Right lobe of liver (tissue), 6 donors: ENCODE data around the gene TARBP1. TPM values are rescaled to one million over a fixed set of nuclear protein-coding genes. Genes with fewer than 3 reads are reported as not detected.

ENCODE experiments used
- ATAC-seq, 4 donors: fragments of 200-7000 bp; cut with Tn5 transposase; one replicate each; pipeline ENCODE4 v1.9.1; 2020; ENCODE audit warnings: mild to moderate bottlenecking in 4 of 4, moderate library complexity in 4 of 4
- DNase-seq, 3 donors: peaks; one replicate each; pipeline ENCODE4 v3.0.0-alpha.2; 2020
- H3K27ac ChIP-seq, 3 donors: fragments of 200-600 bp; one replicate each; pipeline ENCODE4 v1.8.0; 2022
- H3K27me3 ChIP-seq, 2 donors: fragments of 200-600 bp; one replicate each; pipeline ENCODE4 v1.8.0; 2022
- H3K36me3 ChIP-seq, 4 donors: fragments of 200-600 bp; sonication (generic) in 1 of 4; one replicate each; pipeline versions ENCODE4 v1.5.1 to v1.8.0; 2017 to 2022; ENCODE audit warnings: control low read depth in 1 of 4
- H3K4me1 ChIP-seq, 4 donors: fragments of 200-600 bp; sonication (generic) in 1 of 4; one replicate each; pipeline versions ENCODE4 v1.5.1 to v1.8.0; 2017 to 2022; ENCODE audit warnings: control low read depth in 1 of 4
- H3K4me3 ChIP-seq, 3 donors: fragments of 200-600 bp; one replicate each; pipeline ENCODE4 v1.8.0; 2022
- H3K9me3 ChIP-seq, 4 donors: fragments of 200-600 bp; sonication (generic) in 1 of 4; one replicate each; pipeline versions ENCODE4 v1.5.1 to v1.8.0; 2017 to 2022; ENCODE audit warnings: control low read depth in 1 of 4
- CTCF ChIP-seq, 4 donors: fragments of 200-600 bp in 3 of 4; fragments of 450-650 bp in 1 of 4; IDR thresholded peaks; one replicate each; pipeline versions ENCODE4 v1.5.1 to v1.8.0; 2016 to 2022; ENCODE audit warnings: antibody characterized with exemption in 4 of 4, mild to moderate bottlenecking in 2 of 4
- POLR2A ChIP-seq: fragments of 450-650 bp; IDR thresholded peaks from one replicate; pipeline ENCODE4 v1.6.1; 2017; ENCODE audit warnings: antibody characterized with exemption, mild to moderate bottlenecking
- WGBS: methylation state at CpG from one replicate; pipeline ENCODE4 v1.1.6; 2018; ENCODE audit warnings: low coverage, low lambda C conversion rate; ENCODE audit not compliant: insufficient coverage; ENCODE audit errors: missing lambda C conversion rate; 5-methylcytosine and 5-hydroxymethylcytosine counted together
- intact Hi-C, 2 donors: fragments of 100-400 bp; cut with DNase I; formaldehyde crosslinking; loops; one replicate each; pipeline versions ENCODE4 v1.11.2 to v1.14.1; 2022
- total RNA-seq, 6 experiments: library from RNA; depleted of rRNA in 2 of 6; stranded (reverse); fragments of >200 nt in 2 of 6; fragmentation: NEBNext Ultra II Directional in 3 of 6; extraction: Animal tissue kit (Norgen Biotek cat#: 25700) in 3 of 6; gene quantifications; one replicate each; pipeline versions ENCODE4 v1.1.0 to v1.2.4, GENCODE V29; 2016 to 2023
- donor health status: DM: no; HTN: yes; CAD: no.
- donor health status: DM: no; HTN: no; CAD: no.
- donor health status: DM: no; HTN: no; CAD: no.
- donor health status: DM: no; HTN: yes; CAD: no.
- donor health status: DM: no; HTN: yes; CAD: no.

TARBP1 gene
- total RNA-seq, 6 experiments from 2014 or later = 7.2 to 16.7 (median 8.0) TPM

GRCh38 chr1:234427950-234428646, 50.9 kb downstream of the TARBP1 start:
- TF ChIP-seq CTCF (IDR thresholded peaks at IDR 0.05) = no peak
- no peak for TF ChIP-seq POLR2A
- intact Hi-C loops = no loop called here
- H3K27me3 ChIP-seq = no peaks in the 10 kb centered on the region
- no peak overlapping the region for H3K27ac ChIP-seq
- H3K4me3 ChIP-seq = no peak overlapping the region
- no peaks in the 10 kb centered on the region for H3K4me1 ChIP-seq
- ATAC-seq (no peak), DNase-seq (no peak)
- H3K36me3 ChIP-seq = peaks cover 0 to 12% (median 7%) of the 10 kb centered on the region in 4 donors
- 76% methylated on average over 3 of the region's 8 CpGs for WGBS
- no peaks in the 10 kb centered on the region for H3K9me3 ChIP-seq

GRCh38 chr1:234413990-234414389, 65.0 kb downstream of the TARBP1 start:
- Histone ChIP-seq H3K27ac (no peak overlapping the region), H3K4me1 (no peaks in the 10 kb centered on the region), H3K36me3 (peaks cover 0 to 3% (median 0%) of the 10 kb centered on the region in 4 donors), H3K4me3 (no peak overlapping the region), H3K27me3 (no peaks in the 10 kb centered on the region), H3K9me3 (no peaks in the 10 kb centered on the region)
- intact Hi-C loops = no loop called here
- no peak for DNase-seq
- ATAC-seq = no peak
- whole genome bisulfite sequencing = 91% methylated on average over 3 of the region's 4 CpGs
- no peak for TF ChIP-seq POLR2A
- no peak for TF ChIP-seq CTCF (IDR thresholded peaks at IDR 0.05)

GRCh38 chr1:234413485-234413884, 65.5 kb downstream of the TARBP1 start:
- ATAC-seq (no peak), DNase-seq (no peak)
- Histone ChIP-seq H3K27ac (no peak overlapping the region), H3K4me1 (no peaks in the 10 kb centered on the region), H3K9me3 (no peaks in the 10 kb centered on the region), H3K36me3 (peaks cover 0 to 3% (median 0%) of the 10 kb centered on the region in 4 donors), H3K27me3 (no peaks in the 10 kb centered on the region), H3K4me3 (no peak overlapping the region)
- no peak for TF ChIP-seq CTCF (IDR thresholded peaks at IDR 0.05)
- no peak for TF ChIP-seq POLR2A
- intact Hi-C loops = no loop called here
- 90% methylated on average over 7 of the region's 9 CpGs for WGBS

GRCh38 chr1:234412830-234413229, 66.1 kb downstream of the TARBP1 start:
- Histone ChIP-seq H3K4me1 (no peaks in the 10 kb centered on the region), H3K27ac (no peak overlapping the region), H3K4me3 (no peak overlapping the region), H3K36me3 (no peaks in the 10 kb centered on the region), H3K9me3 (no peaks in the 10 kb centered on the region), H3K27me3 (no peaks in the 10 kb centered on the region)
- ATAC-seq (no peak), DNase-seq (no peak)
- no peak for TF ChIP-seq CTCF (IDR thresholded peaks at IDR 0.05)
- no peak for TF ChIP-seq POLR2A
- intact Hi-C loops = no loop called here
- 88% methylated on average over 3 of the region's 11 CpGs for WGBS
